NCI-H2107 (cell line): ENCODE results near the gene TCAIM.
"Not testable (repeated sequence)": the region's sequence is repeated elsewhere in the genome, so short reads cannot be mapped to it uniquely, and the experiment has no call there.

Experiments
- DNase-seq: peaks from one replicate; lab custom pipeline; 2025; lab: John Stamatoyannopoulos, UW

The TCAIM gene

DNA sequence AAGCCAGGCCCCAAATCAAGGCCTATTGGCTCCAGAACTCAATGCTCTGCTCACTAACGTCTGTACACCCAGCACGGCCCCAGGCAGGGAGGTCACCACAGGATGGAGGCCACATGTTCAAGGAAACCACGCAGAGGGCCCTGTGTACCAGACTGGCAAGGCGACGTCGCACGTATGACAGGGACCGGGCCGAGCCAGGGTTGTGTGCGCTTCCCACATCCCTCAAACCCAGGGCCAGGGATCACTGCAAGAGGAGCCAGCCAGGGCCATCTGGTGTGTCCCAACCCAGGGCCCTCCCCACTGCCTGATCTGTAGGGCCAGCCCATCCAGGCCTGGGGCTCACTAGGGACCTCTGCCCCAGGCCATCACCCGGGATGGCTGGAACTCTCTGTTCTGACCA is 76.9 kb downstream of the TCAIM start:
- no peak for DNase-seq

DNA sequence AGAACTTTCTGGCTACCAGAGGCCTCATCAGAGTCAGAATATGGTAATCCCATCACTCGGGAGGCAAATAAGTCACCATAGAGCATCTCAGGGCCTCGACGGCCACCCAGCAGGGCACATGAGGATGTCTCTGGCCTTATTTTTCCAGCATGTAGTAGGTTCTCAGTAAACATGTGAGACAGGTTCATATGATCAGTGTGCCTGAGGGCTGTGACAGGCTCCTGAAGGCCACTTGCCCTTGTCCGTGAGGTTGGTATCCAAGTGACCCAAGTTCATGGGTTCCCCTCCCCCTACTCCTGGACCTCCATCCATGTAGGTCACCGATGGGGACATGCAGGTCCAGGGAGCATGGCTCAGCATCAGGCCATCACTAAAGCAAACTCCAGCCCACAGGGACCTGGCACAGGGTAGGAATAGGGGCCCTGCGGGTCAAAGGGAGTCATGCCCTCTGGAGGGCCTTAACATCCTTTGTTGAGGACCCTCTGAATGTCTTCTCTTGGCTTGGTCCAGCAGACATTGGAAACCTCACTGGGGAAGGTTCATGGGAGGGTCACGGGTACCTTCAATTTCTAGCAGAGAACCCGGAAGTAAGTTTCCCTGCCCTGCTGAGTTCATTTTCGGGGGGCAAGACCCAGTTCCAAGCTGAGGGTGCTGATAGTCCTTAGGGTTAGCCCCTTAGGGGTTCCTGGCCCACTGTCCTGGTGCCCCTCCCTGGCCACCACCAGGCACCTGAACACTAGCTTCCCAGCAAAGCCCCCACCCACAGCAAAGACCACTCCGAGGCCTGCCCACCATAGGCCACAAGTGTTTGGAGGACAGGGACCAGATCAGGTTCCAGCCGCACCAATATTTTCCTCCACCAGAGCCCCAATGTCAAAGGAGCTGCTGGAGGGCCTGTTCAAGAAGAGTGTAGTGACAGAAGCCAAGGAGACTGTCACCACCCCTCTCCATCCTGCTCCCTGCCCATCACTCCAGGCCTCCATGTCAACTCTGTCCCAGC is 77.8 kb downstream of the TCAIM start:
- DNase-seq: no peak

GRCh38 chr3:44418118-44418517 is 79.6 kb downstream of the TCAIM start:
- DNase-seq: not testable (repeated sequence)

- DNase-seq: no peak
Observed at GRCh38 chr3:44418549-44418948, 80.0 kb downstream of the TCAIM start.

- DNase-seq: no peak
Observed at GRCh38 chr3:44419116-44419922, 80.8 kb downstream of the TCAIM start.

DNA sequence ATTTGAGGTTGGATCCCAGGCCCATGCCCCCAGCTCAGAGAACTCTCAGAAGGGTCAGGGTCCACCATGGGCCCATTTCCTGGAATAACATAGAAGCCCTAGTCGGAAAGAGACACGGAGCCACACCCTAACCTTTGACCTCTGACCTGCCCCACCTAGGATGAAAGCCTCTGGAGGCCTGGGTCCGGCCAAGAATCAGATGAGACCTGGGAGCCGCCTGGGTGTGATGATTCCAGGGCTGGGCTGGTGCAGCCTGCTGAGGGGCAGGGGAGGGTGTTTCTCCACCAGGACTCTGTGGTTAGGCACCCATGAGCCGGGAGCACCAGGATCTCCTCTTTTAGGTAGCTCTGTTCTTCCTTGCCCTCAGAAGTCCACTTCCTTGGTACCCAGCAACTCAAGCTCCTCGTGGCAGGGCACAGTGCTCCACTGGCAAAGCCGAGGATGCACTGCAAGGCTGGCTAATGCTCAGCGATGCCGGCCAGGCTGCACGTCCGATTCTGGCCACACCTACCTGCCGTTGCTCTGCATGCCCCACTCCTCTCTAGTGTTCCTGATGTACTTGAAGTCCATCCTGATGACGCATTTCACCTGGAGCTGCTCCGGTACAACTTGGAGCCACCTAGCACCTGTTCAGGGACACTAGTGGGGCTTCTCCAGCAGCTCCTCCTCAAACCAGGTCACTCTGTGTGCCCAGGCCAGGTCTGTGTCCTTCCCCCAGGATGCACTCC is 81.5 kb downstream of the TCAIM start:
- no peak for DNase-seq

- DNase-seq: no peak
Observed at GRCh38 chr3:44420676-44421075, 82.1 kb downstream of the TCAIM start.

GRCh38 chr3:44421280-44421679 is 82.7 kb downstream of the TCAIM start:
- no peak for DNase-seq

DNA sequence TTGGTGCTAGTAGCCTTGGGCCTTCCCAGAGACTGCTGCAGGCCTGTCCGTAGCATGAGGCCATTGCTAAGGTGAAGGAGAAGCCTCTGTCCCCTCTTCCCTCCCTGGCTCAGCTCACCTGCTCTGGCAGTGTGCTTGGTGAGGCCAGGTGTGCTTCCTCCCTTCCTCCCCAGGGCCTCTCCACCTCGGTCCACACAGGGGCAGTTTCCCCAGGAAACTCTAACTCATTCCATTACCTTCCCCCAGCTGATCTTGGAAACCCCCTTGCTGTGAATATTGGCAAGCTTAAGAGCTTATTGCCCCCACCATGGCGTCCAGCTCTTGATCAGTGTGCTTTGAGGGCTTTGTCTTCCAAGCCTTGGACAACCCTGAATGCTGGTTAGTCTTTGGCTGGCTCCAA is 86.2 kb downstream of the TCAIM start:
- no peak for DNase-seq

GRCh38 chr3:44427683-44428082 is 89.1 kb downstream of the TCAIM start:
- DNase-seq: no peak

GRCh38 chr3:44428910-44429309 is 90.3 kb downstream of the TCAIM start:
- no peak for DNase-seq

DNA sequence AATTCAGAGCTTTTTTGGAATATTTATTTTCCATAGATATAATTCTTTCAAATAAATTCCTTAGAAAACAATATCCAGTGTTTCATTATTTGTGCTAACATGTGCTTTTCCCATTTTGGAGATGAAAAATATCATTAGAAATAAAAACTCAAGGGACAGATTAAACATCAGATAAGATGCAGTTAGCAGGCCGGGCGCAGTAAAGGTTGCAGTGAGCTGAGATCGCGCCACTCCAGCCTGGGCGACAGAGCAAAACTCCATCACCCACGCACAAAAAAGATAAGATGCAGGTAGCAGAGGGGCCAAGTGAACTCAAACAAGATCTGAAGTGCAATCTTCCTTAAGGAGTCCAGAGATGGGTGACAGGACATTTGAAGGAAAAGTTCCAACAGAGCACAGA is 90.9 kb downstream of the TCAIM start:
- DNase-seq: no peak

DNA sequence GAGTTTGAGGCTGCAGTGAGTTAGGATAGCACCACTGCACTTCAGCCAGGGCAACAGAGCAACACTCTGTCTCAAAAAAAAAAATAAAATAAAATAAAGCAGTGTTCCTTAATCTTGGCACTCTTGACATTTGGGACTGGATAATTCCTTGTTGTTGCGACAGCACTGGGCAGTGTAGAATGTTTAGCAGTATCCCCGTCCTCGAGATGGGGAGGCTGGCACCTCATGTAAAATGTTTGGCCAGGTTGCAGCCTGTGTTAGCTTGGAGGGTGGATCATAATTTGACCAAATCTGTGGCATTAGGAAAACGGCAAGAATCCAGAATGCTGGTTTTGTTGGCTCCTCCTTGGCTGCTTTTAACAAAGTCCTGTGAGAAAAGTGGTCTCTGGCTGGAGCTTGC is 91.9 kb downstream of the TCAIM start:
- no peak for DNase-seq

DNA sequence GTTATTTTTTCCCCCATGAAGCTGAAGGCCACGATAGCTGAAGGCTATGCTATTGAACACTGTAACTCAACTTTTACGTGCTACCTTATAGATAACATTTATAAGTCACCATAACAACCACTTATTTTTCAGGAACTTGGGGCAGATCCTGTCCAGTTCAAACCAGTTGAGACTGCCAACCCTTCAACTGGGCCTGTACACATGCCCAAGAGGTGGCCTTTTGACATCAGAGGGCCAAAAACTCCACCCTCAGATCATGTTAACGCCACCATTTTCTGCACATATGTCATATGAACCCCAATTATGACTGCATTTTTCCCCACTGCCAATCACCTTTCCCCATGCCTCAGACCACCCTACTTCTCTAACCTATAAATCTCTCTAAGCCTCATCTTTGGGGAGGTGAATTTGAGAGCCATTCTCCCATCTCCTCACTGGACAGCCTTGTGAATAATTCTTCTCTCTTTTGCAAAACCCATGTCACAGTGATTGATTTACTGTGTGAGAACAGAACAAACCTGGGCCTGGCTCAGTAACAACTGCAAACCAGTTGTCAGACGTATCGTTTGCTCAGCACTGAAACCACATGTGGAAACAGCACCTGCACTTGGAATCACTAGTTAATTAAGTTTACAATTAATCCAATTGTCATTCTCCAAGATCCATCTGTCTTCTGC is 96.4 kb downstream of the TCAIM start:
- no peak for DNase-seq

DNA sequence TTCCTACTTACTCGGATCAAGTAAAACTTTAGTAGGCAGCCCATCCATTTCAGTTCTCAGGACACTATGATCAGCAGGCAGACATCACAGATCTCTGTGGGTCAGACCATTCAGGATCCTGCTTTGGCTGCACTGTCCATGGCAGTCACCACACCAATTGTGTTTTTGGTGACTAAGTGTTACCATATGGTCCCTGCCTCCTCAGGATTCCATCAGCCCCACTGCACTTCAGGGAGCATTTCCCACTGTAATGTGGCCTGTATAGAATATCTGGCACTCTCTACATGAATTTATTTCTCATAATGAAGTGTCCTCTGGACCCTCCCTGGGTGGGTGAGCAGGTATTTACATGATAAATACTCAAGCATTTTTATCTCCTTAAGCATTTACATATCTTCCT is 97.6 kb downstream of the TCAIM start:
- DNase-seq: no peak

- no peak for DNase-seq
Observed at GRCh38 chr3:44437800-44438199, 99.2 kb downstream of the TCAIM start.

DNA sequence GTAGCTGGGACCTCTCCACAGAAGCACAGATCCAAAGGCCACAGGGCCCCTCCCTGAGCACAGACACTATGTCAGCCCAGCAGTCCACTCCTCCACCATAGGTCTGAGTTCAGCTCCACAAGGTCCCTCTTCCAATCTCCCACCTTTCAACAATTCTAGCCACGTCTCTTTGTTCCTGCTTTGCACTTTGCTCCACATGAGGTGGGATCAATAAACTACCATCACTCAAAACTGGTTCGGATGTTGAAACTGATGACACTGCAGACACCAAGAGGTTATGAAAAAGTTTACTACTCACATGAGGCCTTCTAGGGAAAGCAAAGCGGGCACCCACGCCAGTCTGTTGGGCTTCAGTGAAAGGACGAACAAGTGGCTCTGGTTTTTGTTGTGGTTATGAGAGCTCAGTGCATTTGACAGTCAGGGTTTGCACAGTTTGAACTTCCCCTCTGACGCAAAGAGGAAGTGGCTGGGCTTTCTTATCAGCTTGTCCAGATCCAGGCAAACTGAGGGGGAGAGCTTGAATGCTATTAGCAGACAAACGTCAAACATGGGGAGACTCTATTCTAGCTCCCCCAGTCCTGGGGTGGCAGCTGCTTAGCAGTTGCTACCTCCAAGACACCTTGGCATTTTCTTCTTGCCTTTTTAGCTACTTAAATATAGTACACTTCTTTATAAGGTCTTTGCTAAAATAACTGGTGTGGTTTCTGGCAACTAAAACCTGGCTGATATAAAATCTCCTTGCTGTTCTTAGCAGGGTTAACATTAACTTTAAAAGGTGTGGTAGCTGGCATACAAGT is 101.1 kb downstream of the TCAIM start:
- DNase-seq: no peak

- DNase-seq: no peak
Observed at GRCh38 chr3:44442596-44443309, 104.2 kb downstream of the TCAIM start.

DNA sequence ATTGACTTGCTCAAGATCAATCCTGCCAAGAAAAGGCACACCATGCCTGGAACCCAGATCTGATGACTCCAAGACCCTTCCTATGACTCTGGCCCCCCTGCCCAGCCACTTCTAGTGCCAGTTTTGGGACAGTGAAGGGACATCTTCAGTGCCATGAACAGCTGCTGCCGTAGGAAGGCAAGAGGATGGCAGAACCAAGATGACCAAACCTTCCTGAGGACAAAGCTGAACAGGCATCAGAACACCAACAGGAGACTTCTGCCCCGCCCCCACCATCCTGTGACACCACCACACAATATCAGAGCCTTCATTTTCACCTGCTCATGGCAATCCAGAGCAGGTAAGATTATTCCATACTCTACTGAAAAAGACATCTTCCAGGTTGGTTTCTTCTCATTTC is 105.9 kb downstream of the TCAIM start:
- DNase-seq: no peak
